HUES64 (cell line): ENCODE data around the gene SLC43A2.

Experiments used
- H3K27ac ChIP-seq: 2 replicates; pipeline ENCODE4 v1.7.0; 2013; ENCODE audit warnings: low read depth, low read length, inconsistent platforms
- H3K27me3 ChIP-seq: 2 replicates; pipeline ENCODE4 v1.6.1; 2013; ENCODE audit warnings: mild to moderate bottlenecking, low read length; ENCODE audit not compliant: insufficient read depth
- H3K36me3 ChIP-seq: 2 replicates; pipeline ENCODE4 v1.6.1; 2013; ENCODE audit warnings: mild to moderate bottlenecking, low read length; ENCODE audit not compliant: insufficient read depth
- H3K4me1 ChIP-seq: 2 replicates; pipeline ENCODE4 v1.6.1; 2013; ENCODE audit warnings: mild to moderate bottlenecking, low read length, moderate library complexity; ENCODE audit not compliant: insufficient read depth
- H3K4me3 ChIP-seq: 2 replicates; pipeline ENCODE4 v1.5.1; 2013; ENCODE audit warnings: mild to moderate bottlenecking, low read length, moderate library complexity
- H3K9ac ChIP-seq: 2 replicates; pipeline ENCODE4 v1.6.1; 2013; ENCODE audit warnings: mild to moderate bottlenecking, low read depth, low read length
- H3K9me3 ChIP-seq: 2 replicates; pipeline ENCODE4 v1.6.1; 2013; ENCODE audit warnings: low read depth, low read length; ENCODE audit not compliant: insufficient read depth
- WGBS: fragments of 150-250, 120-280 bp; methylation state at CpG from one replicate; pipeline ENCODE4 v1.1.7; 2013; ENCODE audit warnings: missing lambda C conversion rate; 5-methylcytosine and 5-hydroxymethylcytosine counted together

SLC43A2 gene

DNA sequence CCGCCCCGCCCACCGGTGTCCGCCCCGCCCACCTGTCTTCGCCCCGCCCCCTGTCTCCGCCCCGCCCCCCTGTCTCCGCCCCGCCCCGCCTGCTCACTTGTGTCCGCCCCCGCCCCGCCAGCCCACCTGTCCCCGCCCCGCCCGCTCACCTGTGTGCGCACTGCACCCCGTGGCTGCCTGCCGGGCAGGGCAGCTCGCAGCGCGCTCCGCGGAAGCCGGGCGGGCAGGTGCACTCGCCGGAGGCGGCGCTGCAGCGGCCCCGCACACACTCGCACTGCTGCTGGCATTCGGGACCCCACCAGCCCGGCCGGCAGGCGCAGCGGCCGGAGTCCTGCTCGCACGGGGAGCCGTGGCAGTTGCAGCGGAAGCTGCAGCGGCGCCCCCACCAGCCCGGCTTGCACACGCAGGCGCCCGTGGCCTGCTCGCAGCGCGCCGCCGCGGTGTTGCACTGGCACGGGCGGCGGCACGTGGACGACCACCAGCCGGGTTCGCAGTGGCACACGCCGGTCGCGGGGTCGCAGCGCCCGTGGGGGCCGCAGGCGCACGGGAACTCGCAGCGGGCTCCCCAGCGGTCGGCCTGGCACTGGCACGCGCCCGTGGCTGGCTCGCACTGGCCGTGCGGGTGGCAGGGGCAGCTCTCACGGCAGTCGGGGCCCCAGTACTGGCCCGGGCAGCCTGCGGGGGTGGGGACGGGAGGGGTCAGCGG is 14.8 kb upstream of the SLC43A2 start:
- Histone ChIP-seq H3K27ac (no peak overlapping the region), H3K9ac (peak overlapping the region; percentile 45; the same call in 1 of the 2 replicates), H3K27me3 (peaks cover 17% of the 10 kb centered on the region), H3K4me3 (peak overlapping the region; percentile 61), H3K4me1 (0 out of 2 replicates have a peak, but pooled peaks cover 22% of the 10 kb centered on the region), H3K36me3 (no peaks in the 10 kb centered on the region), H3K9me3 (no peaks in the 10 kb centered on the region)
- WGBS = 3% methylated on average over 78 of the region's 90 CpGs

DNA sequence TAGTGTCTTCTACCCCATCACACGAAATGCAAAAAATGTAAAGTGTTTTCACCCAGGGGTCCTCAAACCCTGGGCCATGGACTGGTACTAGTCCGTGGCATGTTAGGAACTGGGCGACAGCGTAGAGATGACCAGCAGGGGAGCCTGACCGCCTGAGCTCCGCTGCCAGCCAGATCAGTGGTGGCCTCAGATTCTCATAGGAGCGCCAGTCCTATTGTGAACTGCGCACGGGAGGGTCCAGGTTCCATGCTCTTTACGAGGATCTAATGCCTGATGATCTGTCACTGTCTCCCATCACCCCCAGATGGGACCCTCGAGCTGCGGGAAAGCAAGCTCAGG is 12.4 kb upstream of the SLC43A2 start:
- Histone ChIP-seq H3K27ac (no peak overlapping the region), H3K9me3 (no peaks in the 10 kb centered on the region), H3K36me3 (no peaks in the 10 kb centered on the region), H3K4me1 (peaks cover 24% of the 10 kb centered on the region; the same call in 1 of the 2 replicates), H3K9ac (no peak overlapping the region), H3K4me3 (no peak overlapping the region), H3K27me3 (peaks cover 17% of the 10 kb centered on the region)
- 81% methylated on average over 10 of the region's 12 CpGs for WGBS

DNA sequence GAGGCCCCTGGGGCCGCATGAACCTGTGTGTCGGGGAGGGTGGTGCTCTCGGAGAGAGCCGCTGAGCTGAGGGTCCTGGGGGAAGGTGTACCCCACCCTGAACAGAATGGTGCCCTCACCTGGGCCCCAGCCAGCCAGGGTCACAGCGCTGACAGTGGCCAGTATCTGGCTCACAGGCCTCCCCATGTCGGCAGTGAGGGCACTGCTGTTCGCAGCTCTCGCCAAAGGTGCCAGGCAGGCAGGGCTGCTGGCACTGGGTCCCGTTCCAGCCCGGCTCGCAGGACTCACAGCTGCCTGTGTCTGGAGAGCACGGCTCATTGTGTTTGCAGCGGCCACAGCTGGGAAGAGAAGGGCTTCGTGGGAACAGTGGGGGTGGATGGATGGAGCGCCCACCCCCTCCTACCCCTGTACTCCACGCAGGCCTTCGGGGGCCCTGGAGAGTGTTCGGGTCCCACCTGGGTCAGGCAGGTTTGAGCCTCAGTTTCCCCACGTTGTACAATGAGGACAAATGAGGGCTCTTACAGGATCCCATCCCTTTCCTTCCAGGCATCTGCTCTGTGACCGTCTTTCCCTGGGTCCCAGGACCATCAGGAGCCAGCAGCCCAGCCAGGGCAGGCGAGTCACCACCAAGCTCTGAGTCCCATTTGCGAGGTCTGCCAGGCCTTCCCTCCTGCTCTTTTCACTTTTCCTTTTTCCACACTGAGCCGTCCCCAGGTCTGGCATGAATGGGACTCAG is 11.9 kb upstream of the SLC43A2 start:
- no peak overlapping the region for H3K27ac ChIP-seq
- no peak overlapping the region for H3K9ac ChIP-seq
- H3K36me3 ChIP-seq = no peaks in the 10 kb centered on the region
- no peaks in the 10 kb centered on the region for H3K9me3 ChIP-seq
- WGBS = 86% methylated on average over 22 of the region's 23 CpGs
- peaks cover 17% of the 10 kb centered on the region for H3K27me3 ChIP-seq
- peaks cover 19% of the 10 kb centered on the region; the same call in 1 of the 2 replicates for H3K4me1 ChIP-seq
- no peak overlapping the region for H3K4me3 ChIP-seq

DNA sequence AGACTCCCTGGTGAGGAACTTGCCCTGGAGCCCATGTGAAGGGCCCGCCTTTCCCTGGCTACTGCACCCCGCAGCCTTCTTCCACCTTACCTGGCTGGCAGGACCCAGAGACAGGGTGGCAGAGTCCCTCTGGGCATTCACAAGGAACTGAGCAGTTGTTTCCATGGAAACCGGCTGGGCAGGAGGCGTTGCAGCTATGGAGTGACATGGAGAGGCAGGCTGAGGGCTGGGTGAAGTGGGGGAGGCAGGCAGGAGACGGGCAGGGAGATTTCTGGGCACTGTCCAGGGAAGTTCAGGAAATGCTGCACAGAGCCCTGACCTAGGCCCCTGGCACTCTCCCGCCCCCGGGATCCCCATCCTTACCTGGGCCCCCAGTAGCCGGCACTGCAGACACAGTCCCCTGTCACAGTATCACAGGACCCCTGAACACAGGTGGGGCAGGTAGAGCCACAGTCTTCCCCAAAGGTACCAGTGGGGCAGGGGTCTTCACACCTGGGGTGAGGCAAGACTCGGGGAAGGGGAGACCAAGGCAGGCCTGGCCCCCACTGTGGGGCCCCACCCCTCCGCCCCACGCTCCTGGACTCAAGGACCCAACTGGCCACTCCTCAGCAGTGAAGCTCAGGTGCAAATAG is 11.0 kb upstream of the SLC43A2 start:
- Histone ChIP-seq H3K9ac (no peak overlapping the region), H3K9me3 (no peaks in the 10 kb centered on the region), H3K27me3 (peaks cover 12% of the 10 kb centered on the region), H3K4me1 (peaks cover 13% of the 10 kb centered on the region; the same call in 1 of the 2 replicates), H3K36me3 (no peaks in the 10 kb centered on the region), H3K4me3 (no peak overlapping the region), H3K27ac (no peak overlapping the region)
- 79% methylated on average over 11 of the region's 11 CpGs for WGBS

DNA sequence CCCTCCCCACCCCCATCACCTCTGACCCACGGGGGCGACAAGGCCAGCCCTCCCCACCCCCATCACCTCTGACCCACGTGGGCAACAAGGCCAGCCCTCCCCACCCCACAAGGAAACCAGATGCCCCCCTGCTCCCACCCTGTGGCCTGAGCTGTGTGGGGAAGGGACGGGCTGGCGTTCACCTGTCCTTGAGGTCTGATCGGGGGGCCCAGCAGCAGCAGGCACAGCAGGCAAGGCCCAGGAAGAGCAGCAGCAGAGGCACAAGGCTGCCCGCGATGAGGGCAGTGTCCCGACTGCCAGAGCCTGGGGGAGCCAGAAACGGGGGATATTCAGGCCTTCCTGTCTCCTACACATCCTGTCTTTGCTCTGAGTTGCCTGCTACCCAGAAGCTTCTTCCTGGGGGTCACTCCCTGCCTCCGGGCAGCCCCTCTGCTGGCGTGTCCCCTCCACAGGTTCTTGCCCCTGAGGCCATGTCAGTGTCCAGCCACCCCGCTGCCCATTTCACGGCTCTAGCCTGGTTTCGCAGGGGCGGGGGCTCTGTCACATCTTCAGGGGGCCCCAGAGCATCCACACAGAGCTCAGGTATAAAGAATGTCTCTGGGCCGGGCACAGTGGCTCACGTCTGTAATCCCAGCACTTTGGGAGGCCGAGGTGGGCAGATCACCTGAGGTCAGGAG is 10.1 kb upstream of the SLC43A2 start:
- peaks cover 9% of the 10 kb centered on the region; the same call in 1 of the 2 replicates for H3K4me1 ChIP-seq
- no peak overlapping the region for H3K27ac ChIP-seq
- H3K36me3 ChIP-seq = no peaks in the 10 kb centered on the region
- H3K27me3 ChIP-seq = peaks cover 3% of the 10 kb centered on the region
- H3K9me3 ChIP-seq = no peaks in the 10 kb centered on the region
- WGBS = 83% methylated on average over 17 of the region's 19 CpGs
- no peak overlapping the region for H3K9ac ChIP-seq
- no peak overlapping the region for H3K4me3 ChIP-seq

DNA sequence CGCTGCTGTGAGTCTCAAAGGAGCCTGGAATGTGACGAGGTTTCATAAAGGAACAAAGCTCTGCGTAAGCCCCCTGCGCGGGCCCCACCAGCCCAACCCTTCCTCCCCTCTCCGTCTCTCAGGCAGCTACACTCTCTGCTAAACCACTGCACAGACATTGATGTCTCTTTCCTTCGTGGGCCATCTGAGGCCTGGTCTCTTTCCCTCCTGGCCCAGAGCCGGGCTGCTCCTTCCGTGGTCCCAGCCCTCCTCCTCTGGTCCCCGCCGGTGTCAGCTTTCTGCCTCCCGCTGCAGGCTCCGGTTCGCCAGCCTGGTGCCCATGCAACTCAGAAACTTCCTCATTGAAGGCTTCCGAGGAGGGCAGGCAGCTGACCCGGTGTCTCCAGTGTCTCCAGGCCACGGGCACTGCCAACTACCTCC is 9.5 kb upstream of the SLC43A2 start:
- no peaks in the 10 kb centered on the region for H3K27me3 ChIP-seq
- H3K9me3 ChIP-seq = no peaks in the 10 kb centered on the region
- 75% methylated on average over 17 of the region's 17 CpGs for WGBS
- no peak overlapping the region for H3K4me3 ChIP-seq
- no peak overlapping the region for H3K27ac ChIP-seq
- H3K9ac ChIP-seq = peak overlapping the region; percentile 41
- peaks cover 9% of the 10 kb centered on the region; the same call in 1 of the 2 replicates for H3K4me1 ChIP-seq
- no peaks in the 10 kb centered on the region for H3K36me3 ChIP-seq

DNA sequence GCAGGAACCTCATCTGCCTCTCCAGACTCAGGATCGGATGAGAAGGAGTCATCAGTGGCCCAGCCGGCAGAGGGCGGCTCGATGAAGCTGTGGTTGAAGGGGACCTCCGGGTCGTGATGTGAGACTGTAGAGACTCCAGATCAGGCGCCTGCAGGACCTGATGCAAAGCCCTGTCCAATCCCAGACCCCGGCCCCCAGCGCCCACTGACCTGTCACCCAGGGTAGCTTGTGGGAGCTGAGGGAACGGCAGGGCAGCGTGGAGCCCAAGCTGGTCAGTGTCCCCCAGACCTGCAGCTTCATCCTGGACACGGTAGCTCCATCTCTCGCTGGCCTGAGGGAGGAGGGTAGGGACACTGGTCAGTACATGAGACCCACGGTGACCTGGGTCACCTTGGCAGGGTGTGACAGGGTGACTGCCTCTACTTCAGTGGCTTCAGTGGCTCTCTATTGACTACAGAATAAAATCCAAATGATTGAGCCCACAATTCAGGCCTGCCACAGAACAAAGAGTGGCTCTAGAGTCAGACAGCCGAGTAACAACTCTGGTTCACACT is 8.2 kb upstream of the SLC43A2 start:
- Histone ChIP-seq H3K9ac (no peak overlapping the region), H3K9me3 (no peaks in the 10 kb centered on the region), H3K4me3 (no peak overlapping the region), H3K4me1 (peaks cover 9% of the 10 kb centered on the region; the same call in 1 of the 2 replicates), H3K27ac (no peak overlapping the region), H3K27me3 (no peaks in the 10 kb centered on the region), H3K36me3 (no peaks in the 10 kb centered on the region)
- WGBS = 84% methylated on average over 15 of the region's 15 CpGs

DNA sequence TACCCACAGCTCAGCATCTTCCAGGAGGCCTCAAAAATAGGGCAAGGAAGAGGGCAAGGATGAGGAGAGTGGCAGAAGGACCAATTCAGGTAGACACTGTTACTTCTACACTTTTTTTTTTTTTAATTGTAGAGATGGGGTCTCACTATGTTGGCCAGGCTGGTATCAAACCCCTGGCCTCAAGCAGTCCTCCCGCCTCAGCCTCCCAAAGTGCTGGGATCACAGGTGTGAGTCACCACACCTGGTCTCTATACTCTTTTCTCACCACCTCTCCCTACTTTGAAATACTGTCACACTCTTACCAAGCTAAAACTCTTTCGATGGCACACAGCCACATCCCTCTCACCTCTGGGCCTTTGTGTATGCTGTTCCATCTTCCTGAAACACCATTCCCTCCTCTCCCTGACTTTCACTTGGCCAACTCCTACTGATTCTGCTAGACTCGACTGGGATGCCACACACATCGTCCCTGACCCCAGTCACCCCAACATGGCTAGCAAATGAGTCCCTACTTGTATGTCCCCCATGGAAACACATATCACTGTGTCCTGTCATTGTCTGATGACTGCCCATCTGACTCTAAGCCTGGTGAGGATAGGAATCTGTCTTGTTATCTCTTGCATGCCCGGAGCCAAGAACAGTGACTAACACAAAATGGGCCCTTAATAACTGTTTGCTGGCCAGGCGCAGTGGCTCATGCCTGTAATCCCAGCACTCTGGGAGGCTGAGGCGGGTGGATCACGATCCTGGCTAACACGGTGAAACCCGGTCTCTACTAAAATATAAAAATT is 7.2 kb upstream of the SLC43A2 start:
- Histone ChIP-seq H3K36me3 (no peaks in the 10 kb centered on the region), H3K27me3 (no peaks in the 10 kb centered on the region), H3K4me1 (peaks cover 9% of the 10 kb centered on the region; the same call in 1 of the 2 replicates), H3K9me3 (no peaks in the 10 kb centered on the region), H3K27ac (no peak overlapping the region), H3K4me3 (no peak overlapping the region), H3K9ac (no peak overlapping the region)
- 87% methylated on average over 10 of the region's 10 CpGs for WGBS

DNA sequence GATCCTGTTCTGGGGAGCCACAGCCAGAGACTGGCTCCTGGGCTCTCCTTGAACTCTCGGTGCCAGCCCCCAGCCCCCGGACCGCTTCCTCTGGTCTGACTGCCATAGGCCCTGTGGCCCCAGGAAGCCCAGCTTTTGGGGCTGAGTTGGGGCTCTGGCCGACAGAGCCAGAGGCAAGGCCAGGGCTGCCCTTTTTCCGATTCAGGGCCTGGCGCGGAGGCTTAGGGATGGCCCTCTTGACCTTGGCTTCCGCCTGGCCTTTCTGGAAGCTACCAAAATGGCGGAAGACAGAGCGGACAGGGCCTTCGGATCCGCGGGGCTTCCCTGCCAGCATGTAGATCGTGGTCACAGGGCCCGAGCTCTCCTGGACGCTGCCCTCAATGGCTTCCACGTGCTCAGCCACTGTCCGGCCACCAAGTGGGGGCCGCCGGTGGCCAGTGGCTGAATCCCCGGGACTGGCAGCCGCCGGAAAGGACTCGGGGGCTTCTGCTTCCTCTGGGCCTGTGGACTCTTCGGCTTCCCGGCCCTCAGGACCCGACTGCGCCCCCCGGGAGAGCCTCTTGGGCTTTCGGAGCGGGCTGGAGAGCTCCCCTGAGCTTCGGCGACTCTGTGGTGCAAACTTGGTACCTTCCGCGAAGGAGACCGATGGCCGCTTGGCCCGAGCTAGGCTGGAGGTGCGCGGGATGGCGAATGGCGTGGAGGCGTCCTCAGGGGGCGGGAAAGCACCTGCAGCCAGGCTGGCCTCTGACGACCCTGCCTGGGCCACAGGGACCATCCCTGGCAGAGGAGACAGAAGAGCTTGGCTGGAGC is 6.4 kb upstream of the SLC43A2 start:
- no peaks in the 10 kb centered on the region for H3K9me3 ChIP-seq
- H3K36me3 ChIP-seq = no peaks in the 10 kb centered on the region
- WGBS = 95% methylated on average over 45 of the region's 45 CpGs

More for the DNA sequence above, 6.4 kb upstream of the SLC43A2 start:
- Histone ChIP-seq H3K27me3 (peaks cover 2% of the 10 kb centered on the region; the same call in 1 of the 2 replicates), H3K4me3 (no peak overlapping the region), H3K9ac (no peak overlapping the region), H3K4me1 (peaks cover 9% of the 10 kb centered on the region; the same call in 1 of the 2 replicates), H3K27ac (no peak overlapping the region)
